Measurements from ENCODE around the gene MIEF1.

- TF ChIP-seq PKNOX1 (IDR thresholded peaks at IDR 0.05) (no peak), FOXM1 (IDR thresholded peaks at IDR 0.05; ENCODE audit: borderline replicate concordance) (no peak)
Observed at GRCh38 chr22:39475337-39475736, 26.8 kb upstream of the MIEF1 start.
